GM11168 (cell line): ENCODE results near the gene SLC25A4.
"Not testable (repeated sequence)": the region's sequence is repeated elsewhere in the genome, so short reads cannot be mapped to it uniquely, and the experiment has no call there.

ENCODE experiments used
- in situ Hi-C: fragments of 300-500 bp; cut with MboI; formaldehyde crosslinking; loops from one replicate; pipeline ENCODE4 v1.12.0; 2022; ENCODE audit warnings: low sequenced_read_pairs; ENCODE audit not compliant: unreplicated experiment

The SLC25A4 gene

GRCh38 chr4:185142912-185143600 lies at the start of gene SLC25A4:
TSS of gene SLC25A4 (plus strand) at chr4:185143266. CDS start at chr4:185143373, 107 bp downstream.
- in situ Hi-C loops, result no loop called here

DNA sequence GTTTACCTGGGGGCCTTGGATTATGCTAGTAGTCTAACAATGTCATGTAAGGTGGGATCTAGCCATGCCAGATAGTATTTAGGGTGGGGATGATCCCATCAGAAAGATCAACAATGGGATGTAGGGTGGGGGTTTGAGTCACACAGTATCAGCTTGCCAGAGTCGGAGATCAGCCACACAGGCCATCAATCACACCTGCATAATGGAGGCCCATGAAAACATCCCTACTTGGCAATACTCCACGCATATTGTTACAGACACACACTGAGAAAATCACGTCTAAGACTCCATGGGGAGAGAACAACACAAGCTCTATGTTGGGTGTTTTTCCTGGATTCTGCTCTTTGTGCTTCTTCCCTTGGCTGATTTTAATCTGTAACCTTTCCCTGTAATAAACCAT lies 49.5 kb upstream of the SLC25A4 start:
- in situ Hi-C loops, result no loop called here

GRCh38 chr4:185096032-185096653 lies 46.9 kb upstream of the SLC25A4 start:
- in situ Hi-C loops, result no loop called here

DNA sequence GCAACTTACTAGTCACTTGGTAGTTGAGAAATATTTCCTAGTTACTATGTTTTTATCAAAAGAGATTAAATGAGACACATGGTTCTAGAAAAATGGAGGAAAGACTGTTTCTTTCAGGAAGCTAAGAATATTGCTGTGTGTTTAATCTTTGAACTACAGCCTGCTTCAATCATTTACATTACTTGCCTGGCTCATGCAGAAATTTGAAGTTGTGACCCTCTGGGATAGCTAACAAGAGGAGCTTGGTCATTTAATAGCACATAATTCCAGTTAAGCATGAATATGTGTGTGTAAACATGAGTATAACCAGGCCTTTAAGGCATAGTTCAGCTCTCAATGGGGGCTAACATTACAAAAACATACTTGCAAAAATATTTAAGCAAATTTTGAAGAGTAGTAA lies 44.6 kb upstream of the SLC25A4 start:
- in situ Hi-C loops, result no loop called here

DNA sequence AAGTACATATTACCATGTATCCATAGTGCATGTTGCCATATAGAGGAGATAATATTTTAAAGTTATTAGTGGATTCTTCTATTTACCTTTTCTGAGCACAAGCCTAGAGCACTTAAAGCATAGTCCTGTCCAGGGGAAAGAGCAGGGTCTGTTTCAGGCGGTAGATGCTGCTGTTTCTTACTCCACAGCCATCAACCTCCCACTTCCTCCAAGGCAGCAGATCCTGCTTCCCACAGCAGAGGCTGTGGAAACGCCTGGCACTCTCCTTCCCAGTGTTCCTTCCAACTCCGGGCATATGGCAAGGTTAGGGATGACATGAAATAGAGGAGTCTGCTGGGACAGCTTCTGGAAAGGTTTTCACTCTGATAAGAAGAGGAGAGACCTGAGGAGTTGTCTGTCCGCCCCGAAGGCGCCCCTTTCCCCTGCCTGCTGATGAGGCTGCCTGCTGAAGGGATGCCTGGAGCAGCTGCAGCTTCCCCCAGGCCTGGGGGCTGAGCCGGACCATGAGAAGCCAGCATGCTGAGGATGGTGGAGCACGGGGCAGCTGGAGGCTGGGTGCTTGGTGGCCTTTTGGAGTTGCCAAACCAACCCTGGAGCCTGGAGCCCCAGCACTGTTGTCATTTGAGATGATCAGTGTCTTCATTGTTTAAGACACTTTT lies 43.9 kb upstream of the SLC25A4 start:
- in situ Hi-C loops, result no loop called here

DNA sequence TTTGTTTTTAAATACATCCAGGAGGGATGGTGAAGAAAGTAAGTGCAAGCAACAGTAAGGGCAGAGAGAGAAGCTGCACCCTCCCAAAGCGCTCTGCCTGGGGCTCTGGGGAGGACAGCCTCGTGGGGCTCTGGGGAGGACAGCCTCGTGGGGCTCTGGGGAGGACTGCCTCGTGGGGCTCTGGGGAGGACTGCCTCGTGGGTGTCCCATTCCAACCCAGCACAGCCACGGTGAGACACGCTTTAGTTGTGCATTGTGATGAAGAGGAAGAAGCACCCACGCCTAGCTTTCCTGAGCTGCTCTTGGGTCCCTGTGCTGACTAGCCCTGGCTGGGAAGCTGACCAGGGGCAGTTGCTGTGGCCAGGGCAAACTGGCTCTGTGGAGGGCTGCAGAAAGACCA lies 43.1 kb upstream of the SLC25A4 start:
- in situ Hi-C loops, result no loop called here

GRCh38 chr4:185100423-185100822 lies 42.6 kb upstream of the SLC25A4 start:
- in situ Hi-C loops, result no loop called here

DNA sequence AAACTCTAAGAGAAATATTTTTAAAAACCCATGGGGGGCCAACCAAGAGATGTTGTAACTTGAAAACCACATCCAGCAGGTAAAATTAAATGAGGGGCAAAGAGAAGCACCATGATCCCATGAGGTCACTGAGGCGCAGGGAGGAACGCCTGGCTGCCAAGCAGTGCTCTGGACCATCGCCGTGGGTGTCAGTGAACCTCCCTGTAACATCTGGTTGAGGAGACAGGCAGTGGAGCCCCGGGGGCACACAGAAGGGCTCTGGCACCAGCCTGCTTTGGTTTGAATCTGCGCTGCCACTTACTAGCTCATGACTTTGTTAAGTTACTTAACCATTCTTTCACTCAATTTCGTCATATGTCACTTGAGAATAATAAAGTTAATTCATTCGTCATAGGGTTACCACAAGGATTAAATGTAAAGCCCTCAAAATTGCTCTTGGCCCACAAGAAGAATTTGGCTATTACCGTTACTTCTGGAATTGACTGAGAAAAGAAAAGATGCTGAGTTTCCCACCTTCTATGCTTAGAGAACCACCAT lies 41.6 kb upstream of the SLC25A4 start:
- in situ Hi-C loops, result no loop called here

DNA sequence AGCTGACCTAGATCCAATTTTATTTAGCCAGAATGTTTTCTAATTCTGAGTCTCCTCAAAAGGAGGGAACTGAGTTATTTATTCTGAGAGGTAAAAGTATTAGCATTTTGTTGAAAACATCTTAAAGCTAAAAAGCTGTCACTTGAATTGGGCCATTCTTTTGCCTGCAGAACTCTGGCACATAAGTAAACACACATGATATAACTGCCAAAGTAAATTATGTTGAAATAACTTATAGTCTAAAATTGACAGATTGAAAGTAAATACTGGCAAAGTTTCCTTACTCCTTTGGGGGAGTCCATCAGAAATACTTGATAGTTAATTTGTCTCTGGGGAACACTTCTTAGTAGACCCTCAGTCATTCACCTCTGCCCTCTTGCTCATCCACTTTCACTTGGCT lies 38.3 kb upstream of the SLC25A4 start:
- in situ Hi-C loops, result no loop called here

GRCh38 chr4:185106353-185106752 lies 36.7 kb upstream of the SLC25A4 start:
- in situ Hi-C loops, result no loop called here

DNA sequence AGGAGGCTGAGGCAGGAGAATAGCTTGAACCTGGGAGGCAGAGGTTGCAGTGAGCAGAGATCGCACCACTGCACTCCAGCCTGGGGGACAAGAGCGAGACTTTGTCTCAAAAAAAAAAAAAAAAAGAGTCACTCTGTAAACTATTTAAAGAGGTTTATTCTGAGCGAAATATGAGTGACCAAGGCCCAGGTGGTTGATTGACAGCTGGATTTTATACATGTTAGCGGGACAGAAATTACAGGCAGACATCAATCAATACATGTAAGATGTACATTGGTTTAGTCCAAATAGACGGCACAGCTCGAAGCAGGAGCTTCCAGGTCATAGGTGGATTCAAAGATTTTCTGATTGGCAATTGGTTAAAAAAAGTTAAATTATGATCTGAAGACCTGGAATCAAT lies 35.5 kb upstream of the SLC25A4 start:
- in situ Hi-C loops, result not testable (repeated sequence)

- in situ Hi-C loops, result no loop called here
Observed at GRCh38 chr4:185108185-185108584, 34.9 kb upstream of the SLC25A4 start.

DNA sequence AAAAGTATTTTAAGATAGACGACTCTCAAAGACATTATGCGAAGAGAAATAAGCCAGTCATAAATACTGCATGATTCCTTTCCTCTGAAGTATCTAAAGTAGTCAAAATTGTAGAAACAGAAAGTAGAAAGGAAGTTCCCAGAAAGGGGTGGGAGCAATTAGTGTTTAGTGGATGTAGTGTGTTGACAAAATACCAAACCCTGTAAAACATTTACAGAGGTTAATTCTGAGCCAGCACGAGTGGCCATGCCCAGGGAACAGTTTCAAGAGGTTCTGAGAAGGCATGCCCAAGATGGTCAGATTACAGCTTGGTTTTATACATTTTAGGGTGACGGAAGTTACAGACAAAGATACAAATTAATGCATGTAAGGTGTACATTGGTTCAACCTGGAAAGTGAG lies 34.4 kb upstream of the SLC25A4 start:
- in situ Hi-C loops, result no loop called here

GRCh38 chr4:185109736-185110135 lies 33.3 kb upstream of the SLC25A4 start:
- in situ Hi-C loops, result no loop called here

- in situ Hi-C loops, result no loop called here
Observed at GRCh38 chr4:185110375-185110823, 32.7 kb upstream of the SLC25A4 start.

DNA sequence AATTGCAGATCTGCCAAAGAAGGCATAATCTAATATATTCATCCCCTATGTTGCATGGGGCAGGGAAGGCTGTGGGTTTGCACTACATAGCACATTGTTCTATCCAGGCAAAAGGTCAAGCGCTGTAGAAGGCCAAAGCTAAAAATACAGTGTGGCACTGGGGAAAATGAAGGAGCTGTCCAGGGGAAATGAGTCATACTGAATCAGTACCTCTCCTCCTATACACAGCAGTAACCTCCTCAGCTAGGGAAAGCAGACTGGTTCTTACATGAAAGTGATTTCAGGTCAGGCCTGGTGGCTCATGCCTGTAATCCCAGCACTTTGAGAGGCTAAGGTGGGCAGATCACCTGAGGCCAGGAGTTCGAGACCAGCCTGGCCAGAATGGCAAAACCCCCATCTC lies 31.0 kb upstream of the SLC25A4 start:
- in situ Hi-C loops, result no loop called here

GRCh38 chr4:185113340-185113739 lies 29.7 kb upstream of the SLC25A4 start:
- in situ Hi-C loops, result no loop called here

- in situ Hi-C loops, result no loop called here
Observed at GRCh38 chr4:185115827-185116232, 27.2 kb upstream of the SLC25A4 start.

GRCh38 chr4:185117300-185117934 lies 25.6 kb upstream of the SLC25A4 start:
- in situ Hi-C loops, result no loop called here

GRCh38 chr4:185118876-185119275 lies 24.2 kb upstream of the SLC25A4 start:
- in situ Hi-C loops, result no loop called here

DNA sequence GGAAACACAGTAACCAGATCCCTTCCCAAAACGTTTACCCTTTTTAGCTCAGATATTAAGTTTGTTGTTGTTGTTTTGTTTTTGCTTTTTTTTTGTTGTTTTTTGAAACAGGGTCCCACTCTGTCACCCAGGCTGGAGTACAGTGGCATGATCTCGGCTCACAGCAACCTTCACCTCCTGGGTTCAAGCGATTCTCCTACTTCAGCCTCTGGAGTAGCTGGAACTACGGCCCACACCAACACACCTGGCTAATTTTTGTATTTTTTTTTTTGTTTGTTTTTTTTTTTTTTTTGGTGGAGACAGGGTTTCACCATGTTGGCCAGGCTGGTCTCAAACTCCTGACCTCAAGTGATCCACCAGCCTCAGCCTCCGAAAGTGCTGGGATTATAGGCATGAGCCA lies 23.6 kb upstream of the SLC25A4 start:
- in situ Hi-C loops, result not testable (repeated sequence)
